GM12875 (cell line): ENCODE measurements around the gene SFT2D3.

Source experiments
- H3K4me3 ChIP-seq: one replicate; pipeline ENCODE4 v1.5.1; 2011; ENCODE audit warnings: low read depth, low read length, control low read depth
- TF ChIP-seq, protein P1 (sequence below): IDR thresholded peaks from 2 replicates; pipeline ENCODE4 v1.5.1; 2011; ENCODE audit warnings: low read depth, mild to moderate bottlenecking, control low read depth, inconsistent platforms, low read length, moderate library complexity, borderline replicate concordance; ENCODE audit not compliant: insufficient read depth

SFT2D3 gene

DNA sequence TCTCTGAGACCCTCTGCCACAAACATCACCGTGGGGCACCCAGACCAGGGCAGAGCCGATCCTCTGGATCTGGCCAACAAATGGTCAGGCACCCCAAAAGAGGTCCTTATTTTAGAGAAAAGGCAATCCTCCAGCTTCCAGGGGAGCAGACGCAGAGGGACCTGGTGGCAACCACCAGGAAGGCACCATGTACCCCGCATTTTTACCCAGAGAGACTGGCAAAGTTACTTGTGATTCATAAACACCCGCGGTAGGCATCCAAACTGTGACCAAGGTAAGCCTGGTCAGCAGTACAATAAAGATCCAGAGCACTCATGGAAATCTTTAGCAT is 36.4 kb upstream of the SFT2D3 start:
- no peak overlapping the region for H3K4me3 ChIP-seq
- TF ChIP-seq, protein P1, sequence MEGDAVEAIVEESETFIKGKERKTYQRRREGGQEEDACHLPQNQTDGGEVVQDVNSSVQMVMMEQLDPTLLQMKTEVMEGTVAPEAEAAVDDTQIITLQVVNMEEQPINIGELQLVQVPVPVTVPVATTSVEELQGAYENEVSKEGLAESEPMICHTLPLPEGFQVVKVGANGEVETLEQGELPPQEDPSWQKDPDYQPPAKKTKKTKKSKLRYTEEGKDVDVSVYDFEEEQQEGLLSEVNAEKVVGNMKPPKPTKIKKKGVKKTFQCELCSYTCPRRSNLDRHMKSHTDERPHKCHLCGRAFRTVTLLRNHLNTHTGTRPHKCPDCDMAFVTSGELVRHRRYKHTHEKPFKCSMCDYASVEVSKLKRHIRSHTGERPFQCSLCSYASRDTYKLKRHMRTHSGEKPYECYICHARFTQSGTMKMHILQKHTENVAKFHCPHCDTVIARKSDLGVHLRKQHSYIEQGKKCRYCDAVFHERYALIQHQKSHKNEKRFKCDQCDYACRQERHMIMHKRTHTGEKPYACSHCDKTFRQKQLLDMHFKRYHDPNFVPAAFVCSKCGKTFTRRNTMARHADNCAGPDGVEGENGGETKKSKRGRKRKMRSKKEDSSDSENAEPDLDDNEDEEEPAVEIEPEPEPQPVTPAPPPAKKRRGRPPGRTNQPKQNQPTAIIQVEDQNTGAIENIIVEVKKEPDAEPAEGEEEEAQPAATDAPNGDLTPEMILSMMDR, result no peak

- no peak overlapping the region for H3K4me3 ChIP-seq
- TF ChIP-seq, protein P1, result no peak
Observed at GRCh38 chr2:127665267-127665893, 35.9 kb upstream of the SFT2D3 start.

- TF ChIP-seq, protein P1, result no peak
- H3K4me3 ChIP-seq, result no peak overlapping the region
Observed at GRCh38 chr2:127669056-127669455, 32.2 kb upstream of the SFT2D3 start.

DNA sequence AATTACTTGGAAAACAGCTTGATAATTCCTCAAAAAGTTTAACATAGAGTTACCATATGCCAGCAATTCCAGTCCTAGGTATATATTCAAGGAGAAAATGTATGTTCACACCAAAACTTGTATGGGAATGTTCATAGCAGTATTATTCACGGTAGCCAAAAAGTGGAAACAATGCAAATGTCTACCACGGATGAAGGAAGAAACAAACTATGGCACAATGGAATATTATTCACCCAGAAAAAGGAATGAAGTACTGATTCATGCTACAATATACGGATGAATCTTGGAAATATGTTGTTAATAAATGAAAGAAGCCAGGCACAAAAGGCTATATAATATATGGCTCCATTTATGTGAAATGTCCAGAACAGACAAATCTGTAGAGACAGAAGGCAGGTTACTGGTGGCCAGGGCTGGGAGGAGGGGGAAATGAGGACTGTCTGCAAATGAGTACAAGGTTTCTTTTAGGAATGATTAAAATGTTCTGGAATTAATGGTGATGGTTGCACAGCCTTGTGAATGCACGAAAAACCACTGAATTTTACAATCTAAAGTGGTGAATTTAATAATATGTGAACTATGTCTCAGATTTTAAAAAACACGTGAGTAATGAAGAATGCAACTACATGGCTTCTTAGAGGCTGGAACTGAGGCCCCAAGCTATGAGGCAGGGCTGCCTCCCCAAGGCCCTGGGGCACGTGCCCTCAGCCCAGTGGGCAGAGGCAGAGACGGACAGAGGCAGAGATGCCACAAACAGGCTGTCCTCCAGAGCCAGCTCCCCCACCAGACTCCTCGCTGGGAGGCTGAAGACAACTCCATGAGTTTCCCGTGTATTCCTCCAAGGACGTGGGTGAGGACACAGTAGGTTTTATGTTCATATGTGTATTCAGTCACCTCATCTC is 31.0 kb upstream of the SFT2D3 start:
- no peak overlapping the region for H3K4me3 ChIP-seq
- TF ChIP-seq, protein P1, result no peak

DNA sequence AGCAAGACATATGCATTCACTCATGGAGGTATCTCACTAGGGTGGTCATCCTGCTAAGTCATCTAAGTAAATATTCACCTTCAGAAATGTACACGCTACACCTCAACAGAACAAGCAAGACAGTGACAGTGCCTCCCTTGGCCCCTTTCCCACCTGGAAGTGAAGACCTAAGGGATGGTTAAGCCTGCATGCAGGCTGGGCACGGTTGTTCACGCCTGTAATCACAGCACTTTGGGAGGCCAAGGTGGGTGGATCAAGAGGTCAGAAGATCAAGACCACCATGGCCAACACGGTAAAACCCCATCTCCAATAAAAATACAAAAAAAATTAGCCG is 30.4 kb upstream of the SFT2D3 start:
- TF ChIP-seq, protein P1, result no peak

GRCh38 chr2:127671557-127672302 is 29.6 kb upstream of the SFT2D3 start:
- TF ChIP-seq, protein P1, result no peak
- H3K4me3 ChIP-seq, result no peak overlapping the region

More for the DNA sequence above, 30.4 kb upstream of the SFT2D3 start:
- H3K4me3 ChIP-seq, result no peak overlapping the region
